AG04449 (cell line): ENCODE measurements around the gene KCNC3.

ENCODE experiments used
- CTCF ChIA-PET: fragments of 350-600 bp; formaldehyde crosslinking; extraction: SDS; loops from one replicate; lab custom pipeline; 2021; ENCODE audit warnings: antibody characterized with exemption; lab: Yijun Ruan, JAX
- POLR2A ChIA-PET: fragments of 400-600, 350-600 bp; formaldehyde crosslinking; extraction: SDS; loops from one replicate; lab custom pipeline; 2020; ENCODE audit warnings: antibody characterized with exemption, inconsistent platforms; lab: Yijun Ruan, JAX
- DNase-seq: peaks from one replicate; pipeline ENCODE4 v3.0.0-alpha.2; 2010; ENCODE audit warnings: low read depth, low spot score
- H3K4me3 ChIP-seq: 2 replicates; pipeline ENCODE4 v1.5.1; 2011; ENCODE audit warnings: low read depth, mild to moderate bottlenecking, control low read depth, low read length
- TF ChIP-seq, protein P1 (sequence below): IDR thresholded peaks from one replicate; pipeline ENCODE4 v1.5.1; 2011; ENCODE audit warnings: mild to moderate bottlenecking, moderate library complexity, low read length, control low read depth, inconsistent platforms; ENCODE audit not compliant: insufficient read depth; ENCODE audit errors: missing control alignments

Gene KCNC3

DNA sequence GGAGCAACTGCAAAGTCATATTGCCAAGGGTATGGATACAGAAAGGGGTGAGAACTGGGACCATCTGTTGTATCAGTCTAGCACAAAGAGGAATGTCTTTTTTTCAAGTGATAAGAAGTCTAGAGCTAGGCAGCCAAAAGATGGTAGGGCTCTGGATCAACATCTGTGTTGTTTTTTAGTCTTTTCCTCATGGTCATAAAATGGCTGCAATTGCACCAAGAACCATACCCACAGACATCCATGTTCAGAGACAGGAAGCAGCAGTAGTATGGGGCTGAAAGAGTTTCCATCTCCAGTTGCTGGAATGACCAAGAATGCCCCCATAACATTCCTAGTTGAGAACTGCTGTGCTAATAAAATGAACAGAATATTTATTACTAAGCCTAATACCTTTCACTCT is 25.6 kb downstream of the KCNC3 start:
- TF ChIP-seq, protein P1, sequence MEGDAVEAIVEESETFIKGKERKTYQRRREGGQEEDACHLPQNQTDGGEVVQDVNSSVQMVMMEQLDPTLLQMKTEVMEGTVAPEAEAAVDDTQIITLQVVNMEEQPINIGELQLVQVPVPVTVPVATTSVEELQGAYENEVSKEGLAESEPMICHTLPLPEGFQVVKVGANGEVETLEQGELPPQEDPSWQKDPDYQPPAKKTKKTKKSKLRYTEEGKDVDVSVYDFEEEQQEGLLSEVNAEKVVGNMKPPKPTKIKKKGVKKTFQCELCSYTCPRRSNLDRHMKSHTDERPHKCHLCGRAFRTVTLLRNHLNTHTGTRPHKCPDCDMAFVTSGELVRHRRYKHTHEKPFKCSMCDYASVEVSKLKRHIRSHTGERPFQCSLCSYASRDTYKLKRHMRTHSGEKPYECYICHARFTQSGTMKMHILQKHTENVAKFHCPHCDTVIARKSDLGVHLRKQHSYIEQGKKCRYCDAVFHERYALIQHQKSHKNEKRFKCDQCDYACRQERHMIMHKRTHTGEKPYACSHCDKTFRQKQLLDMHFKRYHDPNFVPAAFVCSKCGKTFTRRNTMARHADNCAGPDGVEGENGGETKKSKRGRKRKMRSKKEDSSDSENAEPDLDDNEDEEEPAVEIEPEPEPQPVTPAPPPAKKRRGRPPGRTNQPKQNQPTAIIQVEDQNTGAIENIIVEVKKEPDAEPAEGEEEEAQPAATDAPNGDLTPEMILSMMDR = no peak

DNA sequence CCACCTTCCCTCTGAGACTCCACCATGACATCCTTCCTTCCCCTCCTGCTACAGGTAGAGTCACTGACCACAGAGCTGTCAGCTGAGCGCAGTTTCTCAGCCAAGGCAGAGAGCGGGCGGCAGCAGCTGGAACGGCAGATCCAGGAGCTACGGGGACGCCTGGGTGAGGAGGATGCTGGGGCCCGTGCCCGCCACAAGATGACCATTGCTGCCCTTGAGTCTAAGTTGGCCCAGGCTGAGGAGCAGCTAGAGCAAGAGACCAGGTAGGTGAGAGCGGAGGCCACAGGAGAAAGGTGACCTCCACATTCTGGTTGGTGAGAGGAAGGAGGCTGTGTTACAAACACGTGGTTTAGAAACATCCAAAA is 27.6 kb downstream of the KCNC3 start:
- POLR2A ChIA-PET = no interaction called here
- CTCF ChIA-PET = no interaction called here
- no peak for DNase-seq
- TF ChIP-seq, protein P1 = no peak
- no peak overlapping the region for H3K4me3 ChIP-seq

More for the DNA sequence above, 25.6 kb downstream of the KCNC3 start:
- CTCF ChIA-PET = no interaction called here
- no peak overlapping the region for H3K4me3 ChIP-seq
- no peak for DNase-seq
- POLR2A ChIA-PET = no interaction called here

DNA sequence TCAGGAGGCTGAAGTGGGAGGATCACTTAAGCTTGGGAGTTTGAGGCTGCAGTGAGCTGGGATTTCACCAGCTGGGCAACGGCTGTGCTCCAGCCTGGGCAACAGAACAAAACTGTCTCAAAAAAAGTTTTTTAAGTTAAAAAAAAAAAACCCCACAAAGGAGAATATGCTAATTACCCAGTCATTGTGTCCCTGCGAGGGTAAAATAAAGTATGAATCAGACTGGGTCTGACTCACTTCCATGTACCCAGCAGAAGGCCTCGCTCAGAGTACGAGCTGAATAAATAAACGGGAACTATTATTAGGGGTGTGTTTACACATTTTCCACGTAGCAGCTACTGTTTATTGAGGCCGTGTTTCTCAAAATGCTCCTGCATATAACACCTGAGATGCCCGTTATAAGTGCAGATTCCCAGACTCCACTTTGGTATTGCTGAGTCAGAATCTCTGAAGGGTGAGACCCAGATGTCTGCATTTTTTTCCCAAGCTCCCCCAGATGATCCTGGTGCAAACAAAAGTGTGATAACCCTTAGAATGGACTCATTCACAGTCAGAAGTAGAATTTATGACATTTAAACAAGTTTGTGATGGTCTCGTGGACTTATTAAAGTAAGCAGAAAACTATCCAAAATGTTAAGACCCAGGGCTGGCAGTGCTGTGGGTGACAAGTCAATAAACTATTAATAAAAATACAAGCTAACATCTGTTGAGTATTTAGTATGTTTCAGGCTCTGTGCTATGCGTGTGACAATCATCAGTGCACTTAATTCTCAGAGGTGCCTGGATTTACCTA is 28.2 kb downstream of the KCNC3 start:
- H3K4me3 ChIP-seq = no peak overlapping the region
- peak; percentile 12 for DNase-seq
- ChIA-PET CTCF (no interaction called here), POLR2A (no interaction called here)
- TF ChIP-seq, protein P1 = no peak

DNA sequence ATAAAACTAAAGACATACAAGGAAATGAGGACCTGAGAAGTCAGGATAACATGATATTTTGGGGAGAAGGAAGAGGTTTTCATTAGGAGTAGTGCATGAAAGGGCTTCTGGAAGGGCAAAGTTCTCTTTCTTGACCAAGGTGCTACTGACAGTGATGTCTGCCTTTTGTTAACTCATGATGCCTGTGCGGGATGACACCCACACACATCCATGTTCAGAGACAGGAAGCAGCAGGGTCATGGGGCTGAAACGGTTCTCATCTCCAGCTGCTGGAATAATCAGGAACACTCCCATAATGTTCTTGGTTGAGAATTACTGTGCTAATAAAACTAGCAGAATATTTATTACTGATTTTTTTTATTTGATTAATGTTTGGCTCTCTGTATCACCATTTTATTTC is 29.1 kb downstream of the KCNC3 start:
- TF ChIP-seq, protein P1 = no peak
- POLR2A ChIA-PET = no interaction called here

DNA sequence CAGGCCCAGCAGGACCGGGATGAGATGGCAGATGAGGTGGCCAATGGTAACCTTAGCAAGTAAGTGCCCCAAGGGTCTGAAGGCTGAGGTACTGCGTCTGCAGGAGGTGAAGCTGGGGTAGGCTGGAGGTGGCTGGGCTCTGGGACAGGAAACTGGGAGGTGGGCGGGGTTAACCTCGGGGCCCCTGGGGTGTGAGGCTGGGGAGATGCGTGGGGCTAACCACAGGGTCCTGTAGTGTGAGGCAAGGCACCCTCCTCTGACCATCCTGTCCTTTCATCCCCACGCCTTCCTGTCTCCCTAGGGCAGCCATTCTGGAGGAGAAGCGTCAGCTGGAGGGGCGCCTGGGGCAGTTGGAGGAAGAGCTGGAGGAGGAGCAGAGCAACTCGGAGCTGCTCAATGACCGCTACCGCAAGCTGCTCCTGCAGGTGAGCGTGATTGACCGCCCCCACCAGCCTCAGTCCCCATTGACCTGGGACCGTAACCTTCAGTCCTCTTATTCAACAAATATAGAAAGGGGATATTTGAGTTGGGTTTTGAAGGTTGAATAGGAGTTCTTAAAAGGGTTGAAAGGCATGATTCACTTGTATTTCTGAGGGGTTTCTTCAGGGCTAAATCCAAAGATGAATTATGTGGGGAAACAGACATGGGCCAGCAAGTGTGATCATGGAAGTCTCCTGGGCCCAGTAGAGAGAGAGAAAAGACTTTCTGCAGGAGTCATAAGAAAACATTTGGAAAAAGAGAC is 35.7 kb downstream of the KCNC3 start:
- no peak overlapping the region for H3K4me3 ChIP-seq
- TF ChIP-seq, protein P1 = no peak
- ChIA-PET CTCF (no interaction called here), POLR2A (no interaction called here)
- no peak for DNase-seq

More for the DNA sequence above, 29.1 kb downstream of the KCNC3 start:
- no peak for DNase-seq
- CTCF ChIA-PET = no interaction called here
- no peak overlapping the region for H3K4me3 ChIP-seq

DNA sequence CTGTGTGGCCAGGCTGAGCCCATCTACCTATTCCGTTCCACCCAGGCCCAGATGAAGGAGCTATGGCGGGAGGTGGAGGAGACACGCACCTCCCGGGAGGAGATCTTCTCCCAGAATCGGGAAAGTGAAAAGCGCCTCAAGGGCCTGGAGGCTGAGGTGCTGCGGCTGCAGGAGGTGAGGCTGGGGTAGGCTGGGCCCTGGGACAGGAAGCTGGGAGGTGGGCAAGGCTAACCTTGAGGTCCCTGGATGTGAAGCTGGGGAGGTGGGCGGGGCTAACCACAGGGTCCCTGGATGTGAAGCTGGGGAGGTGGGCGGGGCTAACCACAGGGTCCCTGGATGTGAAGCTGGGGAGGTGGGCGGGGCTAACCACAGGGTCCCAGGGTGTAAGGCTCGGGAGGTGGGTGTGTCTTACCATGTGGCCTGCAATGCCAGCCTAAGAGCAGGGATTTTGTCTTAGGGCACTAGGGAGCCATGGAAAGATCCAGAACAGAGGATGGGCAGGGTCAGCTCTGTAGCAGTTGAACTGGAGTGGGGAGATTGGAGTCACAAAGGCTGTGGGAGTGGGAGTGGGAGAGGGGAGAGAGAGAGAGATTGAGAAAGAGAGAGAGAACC is 36.9 kb downstream of the KCNC3 start:
- DNase-seq = no peak
- ChIA-PET CTCF (no interaction called here), POLR2A (no interaction called here)
- H3K4me3 ChIP-seq = no peak overlapping the region
- TF ChIP-seq, protein P1 = no peak
